HCT116 (cell line): ENCODE measurements around the gene NOL11. TPM values are rescaled to one million over a fixed set of nuclear protein-coding genes. Genes with fewer than 3 reads are reported as not detected.

Experiments
- ATAC-seq: fragments of 200-7000 bp; cut with Tn5 transposase; 2 replicates; pipeline ENCODE4 v1.9.1; 2020; ENCODE audit warnings: mild to moderate bottlenecking, moderate library complexity
- BruUV-seq: library from RNA; stranded (reverse); fragments of 400-500 nt; replicated peaks from 2 replicates; lab custom pipeline; 2021; lab: Mats Ljungman, UMichigan
- CTCF ChIA-PET: fragments of 300-600 bp; sonication (Branson Sonifier 250); formaldehyde crosslinking; loops from one replicate; lab custom pipeline; 2021; ENCODE audit warnings: antibody characterized with exemption; lab: Charles Lee
- POLR2A ChIA-PET: fragments of 300-600, 350-600 bp; sonication (Branson Sonifier 250); formaldehyde crosslinking; loops from one replicate; lab custom pipeline; 2021; ENCODE audit warnings: antibody characterized with exemption; lab: Charles Lee
- RAD21 ChIA-PET, 2 experiments: fragments of 300-600 bp; sonication (Branson Sonifier 250); formaldehyde crosslinking; loops; one replicate each; lab custom pipeline; 2023; ENCODE audit warnings: low total read pairs in 2 of 2; ENCODE audit not compliant: uncharacterized antibody in 2 of 2, unreplicated experiment in 2 of 2, low non-redundant PET in 1 of 2; lab: Charles Lee
- DNase-seq: peaks from one replicate; pipeline ENCODE4 v3.0.0-alpha.2; 2010; ENCODE audit warnings: low read depth, low spot score
- H2AFZ ChIP-seq: fragments of 200-600 bp; shearing (Covaris generic), sonication (generic); 2 replicates; pipeline ENCODE4 v1.6.1; 2017; ENCODE audit warnings: low read depth, mixed run types, mixed read lengths, antibody characterized with exemption, low read length; ENCODE audit not compliant: poor library complexity, severe bottlenecking
- H3K27ac ChIP-seq: 2 replicates; pipeline ENCODE4 v1.5.1; 2012; ENCODE audit warnings: low read depth, low read length
- H3K27me3 ChIP-seq: fragments of 200-600 bp; sonication (generic); 2 replicates; pipeline ENCODE4 v1.6.1; 2016; ENCODE audit warnings: mixed run types, low read length, mixed read lengths; ENCODE audit not compliant: insufficient read depth
- H3K36me3 ChIP-seq, 2 experiments: fragments of 200-500 bp in 1 of 2; fragments of 200-600 bp in 1 of 2; sonication (Bioruptor generic) in 1 of 2; sonication (generic) in 1 of 2; 2 replicates each; pipeline versions ENCODE4 v1.5.1 to v1.6.1; 2014 to 2016; ENCODE audit warnings: low read length in 2 of 2, inconsistent platforms in 1 of 2, mixed read lengths in 1 of 2, mixed run types in 1 of 2; ENCODE audit not compliant: insufficient read depth in 2 of 2, control insufficient read depth in 1 of 2
- H3K4me1 ChIP-seq, 2 experiments: fragments of 200-600 bp in 1 of 2; sonication (generic) in 1 of 2; 2 replicates each; pipeline versions ENCODE4 v1.5.1 to v1.6.1; 2012 to 2017; ENCODE audit warnings: low read length in 2 of 2, inconsistent platforms in 1 of 2, mild to moderate bottlenecking in 1 of 2, mixed read lengths in 1 of 2, mixed run types in 1 of 2, moderate library complexity in 1 of 2; ENCODE audit not compliant: insufficient read depth in 2 of 2, control insufficient read depth in 1 of 2
- H3K4me2 ChIP-seq: fragments of 200-600 bp; sonication (generic); 2 replicates; pipeline ENCODE4 v1.6.1; 2017; ENCODE audit warnings: mixed run types, low read length, mixed read lengths
- H3K4me3 ChIP-seq, 2 experiments: fragments of 200-600 bp in 1 of 2; sonication (generic) in 1 of 2; replicated peaks in 1 of 2; 2 replicates each; pipeline ENCODE4 v1.5.1; 2011 to 2016; ENCODE audit warnings: low read length in 2 of 2, control low read depth in 1 of 2, low read depth in 1 of 2, mild to moderate bottlenecking in 1 of 2, mixed read lengths in 1 of 2, mixed run types in 1 of 2
- H3K79me2 ChIP-seq: fragments of 200-600 bp; sonication (generic); 2 replicates; pipeline ENCODE4 v1.6.1; 2017; ENCODE audit warnings: mild to moderate bottlenecking, mixed run types, low read length, moderate library complexity, mixed read lengths; ENCODE audit not compliant: insufficient read depth
- H3K9ac ChIP-seq: fragments of 200-600 bp; sonication (generic); 2 replicates; pipeline ENCODE4 v1.6.1; 2016; ENCODE audit warnings: low read length, mixed read lengths
- H3K9me2 ChIP-seq: fragments of 200-600 bp; sonication (generic), shearing (Covaris generic); 2 replicates; pipeline ENCODE4 v1.6.1; 2017; ENCODE audit warnings: mixed run types, mild to moderate bottlenecking, moderate library complexity; ENCODE audit not compliant: insufficient read depth
- H3K9me3 ChIP-seq, 2 experiments: fragments of 200-500 bp in 1 of 2; fragments of 200-600 bp in 1 of 2; sonication (Bioruptor generic) in 1 of 2; sonication (generic) in 1 of 2; 2 replicates each; pipeline ENCODE4 v1.6.1; 2014 to 2017; ENCODE audit warnings: low read length in 2 of 2, mixed read lengths in 2 of 2, inconsistent platforms in 1 of 2, low read depth in 1 of 2, mild to moderate bottlenecking in 1 of 2, mixed run types in 1 of 2, moderate library complexity in 1 of 2; ENCODE audit not compliant: control insufficient read depth in 1 of 2, insufficient read depth in 1 of 2
- H4K20me1 ChIP-seq: fragments of 200-600 bp; sonication (generic), shearing (Covaris generic); 2 replicates; pipeline ENCODE4 v1.6.1; 2017; ENCODE audit warnings: mixed run types, mild to moderate bottlenecking, moderate library complexity; ENCODE audit not compliant: insufficient read depth
- CBX3 ChIP-seq: IDR thresholded peaks from 2 replicates; pipeline ENCODE4 v1.6.1; 2012; ENCODE audit warnings: low read depth
- EZH2 ChIP-seq: fragments of 200-600 bp; sonication (generic); IDR thresholded peaks from 2 replicates; pipeline ENCODE4 v1.6.1; 2017; ENCODE audit warnings: antibody characterized with exemption, mixed run types
- EZH2phosphoT487 ChIP-seq: fragments of 200-600 bp; IDR thresholded peaks from 2 replicates; pipeline ENCODE4 v1.6.1; 2018; ENCODE audit warnings: antibody characterized with exemption, borderline replicate concordance
- FOSL1 ChIP-seq: IDR thresholded peaks from 2 replicates; pipeline ENCODE4 v1.6.1; 2012; ENCODE audit warnings: low read depth
- JUND ChIP-seq: IDR thresholded peaks from 2 replicates; pipeline ENCODE4 v1.6.1; 2012
- POLR2A ChIP-seq: IDR thresholded peaks from 2 replicates; pipeline ENCODE4 v1.7.0; 2011; ENCODE audit warnings: borderline replicate concordance; ENCODE audit not compliant: insufficient read depth, insufficient read length; ENCODE audit errors: extremely low read depth
- RAD21 ChIP-seq: IDR thresholded peaks from 2 replicates; pipeline ENCODE4 v1.6.1; 2012; ENCODE audit warnings: low read depth, mild to moderate bottlenecking
- REST ChIP-seq: IDR thresholded peaks from 2 replicates; pipeline ENCODE4 v1.6.1; 2012; ENCODE audit warnings: low read depth
- SIN3A ChIP-seq: IDR thresholded peaks from 2 replicates; pipeline ENCODE4 v1.6.1; 2012; ENCODE audit warnings: low read depth
- TCF7L2 ChIP-seq: IDR thresholded peaks from 2 replicates; pipeline ENCODE4 v1.7.0; 2011; ENCODE audit warnings: borderline replicate concordance, inconsistent platforms; ENCODE audit not compliant: insufficient read depth, insufficient read length; ENCODE audit errors: extremely low read depth
- YY1 ChIP-seq: IDR thresholded peaks from 2 replicates; pipeline ENCODE4 v1.6.1; 2011; ENCODE audit warnings: low read length, low read depth, moderate library complexity, mild to moderate bottlenecking; ENCODE audit not compliant: insufficient replicate concordance; ENCODE audit errors: extremely low read depth
- ZBTB33 ChIP-seq: IDR thresholded peaks from 2 replicates; pipeline ENCODE4 v1.6.1; 2011; ENCODE audit warnings: mild to moderate bottlenecking, low read length, moderate library complexity; ENCODE audit not compliant: insufficient replicate concordance; ENCODE audit errors: extremely low read depth
- ZFX ChIP-seq: fragments of 450-650 bp; IDR thresholded peaks from 2 replicates; pipeline ENCODE4 v1.6.1; 2017
- ZNF274 ChIP-seq: fragments of 200-500 bp; sonication (Bioruptor generic); IDR thresholded peaks from 2 replicates; pipeline ENCODE4 v1.6.1; 2014; ENCODE audit warnings: mild to moderate bottlenecking, low read depth, low read length, inconsistent platforms
- intact Hi-C: fragments of 100-400 bp; cut with micrococcal nuclease; formaldehyde crosslinking; loops from 2 replicates; pipeline ENCODE4 v1.10.0; 2022
- total RNA-seq: library from RNA; stranded (reverse); gene quantifications from one replicate; pipeline ENCODE4 v1.2.1, GENCODE V29; 2021; ENCODE audit not compliant: unreplicated experiment

The NOL11 gene
- total RNA-seq, 1 experiment from 2014 or later: 118 TPM

GRCh38 chr17:67679225-67679624 lies 38.5 kb upstream of the NOL11 start:
- BruUV-seq: no TSS peak
- Histone ChIP-seq H4K20me1 (no peaks in the 10 kb centered on the region), H3K27me3 (no peaks in the 10 kb centered on the region), H3K9me2 (no peaks in the 10 kb centered on the region), H3K4me2 (no peak overlapping the region), H3K4me1 (peaks cover 6 to 9% of the 10 kb centered on the region in 2 experiments; a peak in 3 of 4 replicates), H2AFZ (no peak overlapping the region), H3K9ac (no peak overlapping the region), H3K9me3 (no peaks in the 10 kb centered on the region), H3K27ac (no peak overlapping the region), H3K36me3 (no peaks in the 10 kb centered on the region), H3K79me2 (no peaks in the 10 kb centered on the region), H3K4me3 (no peak overlapping the region)
- ChIA-PET RAD21 (no interaction called here), POLR2A (no interaction called here), CTCF (no interaction called here)
- DNase-seq: no peak
- intact Hi-C loops: no loop called here
- TF ChIP-seq SIN3A: no peak
- TF ChIP-seq ZFX: no peak
- TF ChIP-seq POLR2A: no peak
- no peak for TF ChIP-seq REST
- no peak for TF ChIP-seq ZNF274
- TF ChIP-seq ZBTB33: no peak
- TF ChIP-seq EZH2: no peak
- no peak for TF ChIP-seq EZH2phosphoT487
- TF ChIP-seq RAD21: no peak
- TF ChIP-seq YY1: no peak
- no peak for TF ChIP-seq JUND
- no peak for TF ChIP-seq CBX3
- no peak for TF ChIP-seq TCF7L2
- TF ChIP-seq FOSL1: no peak
- no peak for ATAC-seq
